ENCODE results near the gene PRR29.

DNA sequence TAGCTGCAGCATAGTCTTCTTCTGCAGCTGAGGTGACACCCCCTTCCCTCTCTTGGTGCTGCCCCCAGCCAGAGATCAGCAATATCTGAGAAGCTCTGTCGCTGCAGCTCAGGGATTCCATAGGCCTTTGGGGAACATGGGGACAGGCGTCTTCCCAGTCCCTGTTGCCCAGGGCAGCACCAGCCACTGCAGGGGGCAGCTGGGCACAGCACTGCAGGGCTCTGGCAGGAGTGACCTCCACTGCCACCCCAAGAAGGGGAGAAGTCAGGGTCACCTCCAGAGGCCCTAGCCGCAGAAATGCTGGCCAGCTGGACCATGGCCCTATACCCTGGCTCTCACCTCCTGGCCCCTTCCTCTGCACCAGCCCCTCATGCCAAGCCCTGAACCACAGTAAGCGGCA lies 42.4 kb upstream of the PRR29 start:
- TF ChIP-seq, protein P1, sequence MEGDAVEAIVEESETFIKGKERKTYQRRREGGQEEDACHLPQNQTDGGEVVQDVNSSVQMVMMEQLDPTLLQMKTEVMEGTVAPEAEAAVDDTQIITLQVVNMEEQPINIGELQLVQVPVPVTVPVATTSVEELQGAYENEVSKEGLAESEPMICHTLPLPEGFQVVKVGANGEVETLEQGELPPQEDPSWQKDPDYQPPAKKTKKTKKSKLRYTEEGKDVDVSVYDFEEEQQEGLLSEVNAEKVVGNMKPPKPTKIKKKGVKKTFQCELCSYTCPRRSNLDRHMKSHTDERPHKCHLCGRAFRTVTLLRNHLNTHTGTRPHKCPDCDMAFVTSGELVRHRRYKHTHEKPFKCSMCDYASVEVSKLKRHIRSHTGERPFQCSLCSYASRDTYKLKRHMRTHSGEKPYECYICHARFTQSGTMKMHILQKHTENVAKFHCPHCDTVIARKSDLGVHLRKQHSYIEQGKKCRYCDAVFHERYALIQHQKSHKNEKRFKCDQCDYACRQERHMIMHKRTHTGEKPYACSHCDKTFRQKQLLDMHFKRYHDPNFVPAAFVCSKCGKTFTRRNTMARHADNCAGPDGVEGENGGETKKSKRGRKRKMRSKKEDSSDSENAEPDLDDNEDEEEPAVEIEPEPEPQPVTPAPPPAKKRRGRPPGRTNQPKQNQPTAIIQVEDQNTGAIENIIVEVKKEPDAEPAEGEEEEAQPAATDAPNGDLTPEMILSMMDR (IDR thresholded peaks at IDR 0.05; ENCODE audit: low read depth, low read length, missing input control) = no peak
- TF ChIP-seq TAF1 (conservative IDR thresholded peaks at IDR 0.05) (no peak), EGR1 (IDR thresholded peaks at IDR 0.05; ENCODE audit: low read depth in 2 of 2) (no peak), GABPA (IDR thresholded peaks at IDR 0.05 in 1 of 2, conservative IDR thresholded peaks at IDR 0.05 in 1 of 2) (no peak), RAD21 (IDR thresholded peaks at IDR 0.05) (no peak), JUND (IDR thresholded peaks at IDR 0.05) (no peak), HNF4A (conservative IDR thresholded peaks at IDR 0.05) (no peak)
- TF ChIP-seq, protein P2, sequence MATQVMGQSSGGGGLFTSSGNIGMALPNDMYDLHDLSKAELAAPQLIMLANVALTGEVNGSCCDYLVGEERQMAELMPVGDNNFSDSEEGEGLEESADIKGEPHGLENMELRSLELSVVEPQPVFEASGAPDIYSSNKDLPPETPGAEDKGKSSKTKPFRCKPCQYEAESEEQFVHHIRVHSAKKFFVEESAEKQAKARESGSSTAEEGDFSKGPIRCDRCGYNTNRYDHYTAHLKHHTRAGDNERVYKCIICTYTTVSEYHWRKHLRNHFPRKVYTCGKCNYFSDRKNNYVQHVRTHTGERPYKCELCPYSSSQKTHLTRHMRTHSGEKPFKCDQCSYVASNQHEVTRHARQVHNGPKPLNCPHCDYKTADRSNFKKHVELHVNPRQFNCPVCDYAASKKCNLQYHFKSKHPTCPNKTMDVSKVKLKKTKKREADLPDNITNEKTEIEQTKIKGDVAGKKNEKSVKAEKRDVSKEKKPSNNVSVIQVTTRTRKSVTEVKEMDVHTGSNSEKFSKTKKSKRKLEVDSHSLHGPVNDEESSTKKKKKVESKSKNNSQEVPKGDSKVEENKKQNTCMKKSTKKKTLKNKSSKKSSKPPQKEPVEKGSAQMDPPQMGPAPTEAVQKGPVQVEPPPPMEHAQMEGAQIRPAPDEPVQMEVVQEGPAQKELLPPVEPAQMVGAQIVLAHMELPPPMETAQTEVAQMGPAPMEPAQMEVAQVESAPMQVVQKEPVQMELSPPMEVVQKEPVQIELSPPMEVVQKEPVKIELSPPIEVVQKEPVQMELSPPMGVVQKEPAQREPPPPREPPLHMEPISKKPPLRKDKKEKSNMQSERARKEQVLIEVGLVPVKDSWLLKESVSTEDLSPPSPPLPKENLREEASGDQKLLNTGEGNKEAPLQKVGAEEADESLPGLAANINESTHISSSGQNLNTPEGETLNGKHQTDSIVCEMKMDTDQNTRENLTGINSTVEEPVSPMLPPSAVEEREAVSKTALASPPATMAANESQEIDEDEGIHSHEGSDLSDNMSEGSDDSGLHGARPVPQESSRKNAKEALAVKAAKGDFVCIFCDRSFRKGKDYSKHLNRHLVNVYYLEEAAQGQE (IDR thresholded peaks at IDR 0.05) = no peak
